NCI-H226 (cell line): ENCODE results near the gene NKAPL.
"Not testable (repeated sequence)": the region's sequence is repeated elsewhere in the genome, so short reads cannot be mapped to it uniquely, and the experiment has no call there.

Source experiments
- DNase-seq: peaks from one replicate; pipeline ENCODE4 v3.0.0-alpha.2; 2015

NKAPL gene

GRCh38 chr6:28303570-28303969 lies 44.5 kb downstream of the NKAPL start:
- no peak for DNase-seq

GRCh38 chr6:28306363-28306762 lies 47.3 kb downstream of the NKAPL start:
- not testable (repeated sequence) for DNase-seq
